T47D (cell line): ENCODE data around the gene TCTN2.

Experiments used
- DNase-seq, 2 experiments: peaks; one replicate each; pipeline versions ENCODE4 v3.0.0 to v3.0.0-alpha.2; 2011 to 2012; ENCODE audit warnings: low read depth in 1 of 2, low spot score in 1 of 2
- JUND ChIP-seq: IDR thresholded peaks from 2 replicates; pipeline ENCODE4 v1.6.1; 2012; ENCODE audit warnings: low read depth
- in situ Hi-C: cut with HindIII; loops from 2 replicates; pipeline ENCODE4 v1.10.0; 2016; ENCODE audit warnings: low sequenced_read_pairs, low pct_unique_long_range_greater_than_20kb

TCTN2 gene

GRCh38 chr12:123707466-123707865, 36.6 kb downstream of the TCTN2 start:
- TF ChIP-seq JUND, result no peak
- in situ Hi-C loops, result no loop called here
- no peak for DNase-seq

- in situ Hi-C loops, result no loop called here
- DNase-seq, result no peak
- TF ChIP-seq JUND, result no peak
These were observed 41.9 kb downstream of the TCTN2 start for GRCh38 chr12:123712780-123713319.

- in situ Hi-C loops, result no loop called here
- DNase-seq, result peak; percentile 29 to 33
These were observed 42.5 kb downstream of the TCTN2 start for GRCh38 chr12:123713398-123713797.

GRCh38 chr12:123713823-123714585, 43.1 kb downstream of the TCTN2 start:
- DNase-seq, result no peak
- TF ChIP-seq JUND, result no peak
- in situ Hi-C loops, result no loop called here

More at GRCh38 chr12:123713398-123713797, 42.5 kb downstream of the TCTN2 start:
- no peak for TF ChIP-seq JUND

GRCh38 chr12:123715195-123715594, 44.3 kb downstream of the TCTN2 start:
- TF ChIP-seq JUND, result no peak
- in situ Hi-C loops, result no loop called here
- no peak for DNase-seq

GRCh38 chr12:123717350-123717749, 46.4 kb downstream of the TCTN2 start:
- in situ Hi-C loops, result no loop called here
- DNase-seq, result no peak
- no peak for TF ChIP-seq JUND

GRCh38 chr12:123720141-123720814, 49.4 kb downstream of the TCTN2 start:
- in situ Hi-C loops, result no loop called here
- no peak for DNase-seq
- no peak for TF ChIP-seq JUND

GRCh38 chr12:123721245-123721644, 50.3 kb downstream of the TCTN2 start:
- no peak for TF ChIP-seq JUND
- in situ Hi-C loops, result no loop called here
- DNase-seq, result no peak

GRCh38 chr12:123723011-123723410, 52.1 kb downstream of the TCTN2 start:
- no peak for TF ChIP-seq JUND
- peak in 1 of 2 experiments; percentile 26 for DNase-seq
- in situ Hi-C loops, result no loop called here

GRCh38 chr12:123723765-123724164, 52.9 kb downstream of the TCTN2 start:
- no peak for DNase-seq
- TF ChIP-seq JUND, result no peak
- in situ Hi-C loops, result no loop called here

GRCh38 chr12:123726244-123726643, 55.3 kb downstream of the TCTN2 start:
- DNase-seq, result no peak
- in situ Hi-C loops, result no loop called here
- TF ChIP-seq JUND, result no peak

- in situ Hi-C loops, result no loop called here
- no peak for TF ChIP-seq JUND
- DNase-seq, result no peak
These were observed 56.0 kb downstream of the TCTN2 start for GRCh38 chr12:123726962-123727361.

- no peak for TF ChIP-seq JUND
- in situ Hi-C loops, result no loop called here
- DNase-seq, result no peak
These were observed 57.0 kb downstream of the TCTN2 start for GRCh38 chr12:123727878-123728277.

GRCh38 chr12:123731596-123731995, 60.7 kb downstream of the TCTN2 start:
- in situ Hi-C loops, result no loop called here
- DNase-seq, result no peak
- TF ChIP-seq JUND, result no peak
